ENCODE data around the gene ST8SIA6.

The ST8SIA6 gene

GRCh38 chr10:17488848-17489247 lies 34.5 kb upstream of the ST8SIA6 start:
- ChIA-PET CTCF (interaction anchor here (0.6 kb wide), 1 partner anchor 261 kb away, joined by 4 read pairs; no protein-coding TSS in a partner anchor), POLR2A (ENCODE audit: low non-redundant PET) (no interaction called here)
- H3K27ac ChIP-seq, result no peak overlapping the region
- DNase-seq (ENCODE audit: low spot score), result no peak
- TF ChIP-seq CTCF (conservative IDR thresholded peaks at IDR 0.05; ENCODE audit: low read depth), result no peak

GRCh38 chr10:17483079-17483478 lies 28.7 kb upstream of the ST8SIA6 start:
- DNase-seq (ENCODE audit: low spot score), result no peak
- no peak overlapping the region for H3K27ac ChIP-seq
- ChIA-PET POLR2A (ENCODE audit: low non-redundant PET) (no interaction called here), CTCF (no interaction called here)
- TF ChIP-seq CTCF (conservative IDR thresholded peaks at IDR 0.05; ENCODE audit: low read depth), result no peak

GRCh38 chr10:17479822-17480221 lies 25.4 kb upstream of the ST8SIA6 start:
- CTCF ChIA-PET, result interaction anchor here (0.5 kb wide), 1 partner anchor 125 kb away, joined by 3 read pairs; no protein-coding TSS in a partner anchor
- no peak for DNase-seq (ENCODE audit: low spot score)
- H3K27ac ChIP-seq, result no peak overlapping the region
- POLR2A ChIA-PET (ENCODE audit: low non-redundant PET), result no interaction called here
- TF ChIP-seq CTCF (conservative IDR thresholded peaks at IDR 0.05; ENCODE audit: low read depth), result no peak

- POLR2A ChIA-PET (ENCODE audit: low non-redundant PET), result no interaction called here
- TF ChIP-seq CTCF (conservative IDR thresholded peaks at IDR 0.05; ENCODE audit: low read depth), result no peak
- no peak overlapping the region for H3K27ac ChIP-seq
- CTCF ChIA-PET, result no interaction called here
- no peak for DNase-seq (ENCODE audit: low spot score)
These were observed 24.7 kb upstream of the ST8SIA6 start for GRCh38 chr10:17479015-17479615.

- H3K27ac ChIP-seq, result no peak overlapping the region
- POLR2A ChIA-PET (ENCODE audit: low non-redundant PET), result no interaction called here
- TF ChIP-seq CTCF (conservative IDR thresholded peaks at IDR 0.05; ENCODE audit: low read depth), result no peak
- no peak for DNase-seq (ENCODE audit: low spot score)
- CTCF ChIA-PET, result no interaction called here
These were observed 21.7 kb upstream of the ST8SIA6 start for GRCh38 chr10:17476073-17476472.

GRCh38 chr10:17475661-17476060 lies 21.3 kb upstream of the ST8SIA6 start:
- H3K27ac ChIP-seq, result no peak overlapping the region
- no peak for TF ChIP-seq CTCF (conservative IDR thresholded peaks at IDR 0.05; ENCODE audit: low read depth)
- ChIA-PET POLR2A (ENCODE audit: low non-redundant PET) (no interaction called here), CTCF (no interaction called here)
- DNase-seq (ENCODE audit: low spot score), result no peak
